HG02588 (cell line): ENCODE data around the gene CEP162.
"Not testable (repeated sequence)": the region's sequence is repeated elsewhere in the genome, so short reads cannot be mapped to it uniquely, and the experiment has no call there.

Experiments
- ATAC-seq: cut with Tn5 transposase; IDR thresholded peaks from one replicate; pipeline ENCODE4 v1.9.1; 2021; ENCODE audit warnings: mild to moderate bottlenecking, moderate library complexity; ENCODE audit not compliant: unreplicated experiment

Gene CEP162

GRCh38 chr6:84089081-84089480 lies 138.4 kb downstream of the CEP162 start:
- no peak for ATAC-seq

- ATAC-seq: no peak
These were observed 140.7 kb downstream of the CEP162 start for GRCh38 chr6:84086545-84087429.

- ATAC-seq: no peak
These were observed 141.4 kb downstream of the CEP162 start for GRCh38 chr6:84086056-84086455.

- not testable (repeated sequence) for ATAC-seq
These were observed 142.7 kb downstream of the CEP162 start for GRCh38 chr6:84084705-84085104.

GRCh38 chr6:84082689-84083265 lies 144.7 kb downstream of the CEP162 start:
- ATAC-seq: no peak

GRCh38 chr6:84081222-84081621 lies 146.2 kb downstream of the CEP162 start:
- ATAC-seq: no peak

GRCh38 chr6:84078335-84078734 lies 149.1 kb downstream of the CEP162 start:
- no peak for ATAC-seq

GRCh38 chr6:84077645-84078044 lies 149.8 kb downstream of the CEP162 start:
- no peak for ATAC-seq

GRCh38 chr6:84074988-84075781 lies 152.3 kb downstream of the CEP162 start:
- ATAC-seq: no peak
